Muscle layer of colon (tissue), 2 donors: ENCODE measurements around the gene CCT8.
"Not testable (repeated sequence)": the region's sequence is repeated elsewhere in the genome, so short reads cannot be mapped to it uniquely, and the experiment has no call there.

ENCODE experiments used
- H3K27ac ChIP-seq: one replicate; pipeline ENCODE4 v1.7.0; 2013; ENCODE audit warnings: low read depth, mild to moderate bottlenecking, low read length, moderate library complexity
- H3K27me3 ChIP-seq, 2 donors: one replicate each; pipeline ENCODE4 v1.7.0; 2013; ENCODE audit warnings: low read length in 2 of 2, mild to moderate bottlenecking in 2 of 2; ENCODE audit not compliant: insufficient read depth in 2 of 2, control insufficient read depth in 1 of 2
- H3K36me3 ChIP-seq: one replicate; pipeline ENCODE4 v1.7.0; 2013; ENCODE audit warnings: mild to moderate bottlenecking, low read length; ENCODE audit not compliant: insufficient read depth
- H3K4me1 ChIP-seq: one replicate; pipeline ENCODE4 v1.7.0; 2013; ENCODE audit warnings: mild to moderate bottlenecking, low read length; ENCODE audit not compliant: insufficient read depth
- H3K4me3 ChIP-seq, 2 donors: one replicate each; pipeline ENCODE4 v1.7.0; 2013; ENCODE audit warnings: low read length in 2 of 2, low read depth in 1 of 2, mild to moderate bottlenecking in 1 of 2, moderate library complexity in 1 of 2
- H3K9ac ChIP-seq: one replicate; pipeline ENCODE4 v1.7.0; 2013; ENCODE audit warnings: low read length
- H3K9me3 ChIP-seq: one replicate; pipeline ENCODE4 v1.7.0; 2013; ENCODE audit warnings: mild to moderate bottlenecking, low read length
- donor health status: abdominal sarcoma.
- donor health status: Adenocarcinoma of cecum.

Gene CCT8

DNA sequence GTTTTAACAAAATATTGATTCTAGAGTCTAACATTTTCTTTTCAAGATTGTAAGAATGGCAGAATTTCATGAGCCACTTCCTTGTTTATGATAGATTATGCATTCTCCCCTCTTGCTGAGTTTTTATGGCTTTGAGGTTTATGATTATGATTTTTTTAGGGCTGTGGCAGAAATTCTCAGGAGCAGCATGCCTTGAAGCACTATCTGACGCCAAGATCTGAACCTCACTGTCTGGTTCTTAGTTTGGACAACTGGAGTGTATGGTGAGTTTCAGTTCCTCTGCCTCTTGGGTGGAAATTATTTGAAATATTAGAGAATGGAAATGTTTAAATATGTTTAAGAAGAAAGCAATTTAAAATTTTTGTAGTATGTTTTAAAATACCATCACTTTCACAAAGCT is 38.8 kb downstream of the CCT8 start:
- Histone ChIP-seq H3K4me1 (no peaks in the 10 kb centered on the region), H3K4me3 (no peak overlapping the region), H3K36me3 (peaks cover 83% of the 10 kb centered on the region), H3K9me3 (no peaks in the 10 kb centered on the region), H3K27ac (no peak overlapping the region), H3K9ac (no peak overlapping the region), H3K27me3 (no peaks in the 10 kb centered on the region)

DNA sequence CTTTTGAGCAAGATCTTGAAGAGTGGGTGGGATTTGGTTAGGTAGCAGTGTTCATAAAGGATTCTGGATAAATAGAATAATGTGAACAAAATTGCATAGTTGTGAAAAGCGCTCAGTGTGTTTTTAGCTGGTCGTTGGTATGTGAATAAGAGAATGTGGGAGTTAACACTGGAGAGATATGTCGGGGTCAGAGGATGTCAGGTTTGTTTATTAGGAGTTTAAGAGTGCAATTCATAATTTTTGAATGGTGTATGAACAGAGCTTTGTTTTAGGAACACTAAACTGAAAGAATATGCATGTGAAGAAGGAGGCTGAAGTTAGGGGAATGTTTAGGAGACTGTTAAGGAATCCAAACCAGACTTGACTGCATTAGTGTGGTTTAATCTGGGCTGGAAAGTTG is 39.6 kb downstream of the CCT8 start:
- Histone ChIP-seq H3K27ac (no peak overlapping the region), H3K36me3 (peaks cover 77% of the 10 kb centered on the region)

DNA sequence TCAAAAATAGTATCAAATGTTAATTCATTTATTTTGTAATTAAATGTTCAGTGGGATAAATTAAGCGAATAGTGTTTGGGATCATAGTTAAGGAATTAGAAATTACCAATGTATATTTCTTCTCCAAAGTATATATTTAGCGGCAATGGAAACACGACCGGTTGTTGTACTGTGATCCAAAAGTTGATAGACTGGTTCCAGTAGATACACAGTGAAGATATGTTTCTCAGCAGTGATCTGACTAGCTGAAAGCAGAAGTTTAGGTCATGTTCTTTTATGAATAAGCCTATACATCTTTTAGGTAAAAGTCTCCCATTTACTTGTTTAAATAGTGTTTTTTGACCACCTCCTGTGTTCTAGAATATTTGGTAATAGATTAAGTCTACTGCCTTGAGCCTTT is 40.1 kb downstream of the CCT8 start:
- H3K36me3 ChIP-seq: peaks cover 72% of the 10 kb centered on the region
- H3K4me3 ChIP-seq: no peak overlapping the region
- H3K27ac ChIP-seq: no peak overlapping the region

More for the DNA sequence above, 39.6 kb downstream of the CCT8 start:
- H3K9ac ChIP-seq: no peak overlapping the region
- no peaks in the 10 kb centered on the region for H3K4me1 ChIP-seq
- H3K9me3 ChIP-seq: no peaks in the 10 kb centered on the region
- no peaks in the 10 kb centered on the region for H3K27me3 ChIP-seq
- H3K4me3 ChIP-seq: no peak overlapping the region

DNA sequence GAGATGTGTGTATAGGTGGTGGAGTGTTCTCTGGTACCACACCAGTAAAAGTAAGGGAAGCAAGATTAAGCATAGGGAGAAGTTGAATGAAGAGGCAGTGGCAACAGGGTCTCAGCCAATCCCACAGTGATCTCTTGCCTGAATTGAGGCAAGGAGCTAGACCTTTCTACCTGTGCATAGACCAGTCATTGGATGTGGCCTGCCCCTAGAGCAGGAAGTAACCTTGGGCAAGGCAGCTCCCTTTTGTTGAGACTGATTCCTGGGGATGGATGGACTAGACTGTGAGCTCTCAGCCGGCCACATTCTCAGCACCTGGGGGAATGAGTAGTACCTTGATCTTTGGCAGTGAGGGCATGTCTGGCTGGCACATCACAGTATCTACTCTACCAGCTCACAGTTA is 42.5 kb downstream of the CCT8 start:
- Histone ChIP-seq H3K36me3 (peaks cover 48% of the 10 kb centered on the region), H3K9ac (no peak overlapping the region), H3K27me3 (no peaks in the 10 kb centered on the region), H3K4me1 (peaks cover 2% of the 10 kb centered on the region), H3K4me3 (no peak overlapping the region), H3K27ac (no peak overlapping the region), H3K9me3 (no peaks in the 10 kb centered on the region)

More for the DNA sequence above, 40.1 kb downstream of the CCT8 start:
- Histone ChIP-seq H3K9me3 (no peaks in the 10 kb centered on the region), H3K4me1 (no peaks in the 10 kb centered on the region), H3K27me3 (no peaks in the 10 kb centered on the region), H3K9ac (no peak overlapping the region)

DNA sequence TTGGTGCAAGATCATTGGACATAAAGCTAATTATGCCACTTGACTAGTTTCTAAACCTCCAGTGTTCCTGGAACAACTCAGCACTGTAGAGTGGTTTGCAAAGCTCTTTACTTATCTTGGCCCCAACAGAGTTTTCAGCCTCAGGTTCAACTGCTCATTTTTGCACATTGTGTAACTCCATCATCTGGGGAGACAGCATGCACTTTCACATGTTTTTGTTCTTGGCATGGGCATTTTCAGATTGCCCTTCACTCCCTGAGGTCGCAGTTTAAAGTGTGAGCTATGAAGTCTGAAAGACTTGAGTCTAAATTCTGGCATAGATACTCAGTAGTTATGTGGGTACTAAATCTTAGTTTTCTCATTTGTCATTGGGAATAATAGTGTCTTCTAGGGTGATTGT is 43.9 kb downstream of the CCT8 start:
- peaks cover 41% of the 10 kb centered on the region for H3K36me3 ChIP-seq
- H3K9ac ChIP-seq: no peak overlapping the region
- H3K4me1 ChIP-seq: peaks cover 9% of the 10 kb centered on the region
- no peaks in the 10 kb centered on the region for H3K9me3 ChIP-seq
- no peaks in the 10 kb centered on the region for H3K27me3 ChIP-seq
- H3K27ac ChIP-seq: no peak overlapping the region
- no peak overlapping the region for H3K4me3 ChIP-seq

DNA sequence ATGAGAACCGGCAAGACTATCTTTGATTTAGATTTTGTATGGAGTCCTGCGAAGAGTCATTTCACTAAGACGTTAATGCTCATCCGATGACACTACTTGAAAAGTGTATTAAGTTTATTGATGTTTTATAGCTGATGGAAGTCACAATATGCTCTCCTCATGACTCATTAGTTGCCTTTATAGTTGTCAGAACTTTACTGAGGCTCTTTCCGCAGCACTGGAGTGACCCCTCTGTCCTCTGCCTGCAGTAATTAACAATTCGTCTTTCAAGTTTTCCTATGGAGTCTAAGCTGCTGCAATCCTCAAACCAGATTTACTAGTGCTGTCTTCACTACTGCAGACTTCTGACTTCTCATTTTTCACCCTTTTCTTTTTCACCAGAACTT is 48.1 kb downstream of the CCT8 start:
- peaks cover 9% of the 10 kb centered on the region for H3K4me1 ChIP-seq
- no peaks in the 10 kb centered on the region for H3K27me3 ChIP-seq
- H3K36me3 ChIP-seq: peaks cover 4% of the 10 kb centered on the region
- H3K9ac ChIP-seq: peak overlapping the region; percentile 96
- H3K4me3 ChIP-seq: peak overlapping the region; percentile 53 to 90
- H3K27ac ChIP-seq: peak overlapping the region; percentile 91
- no peaks in the 10 kb centered on the region for H3K9me3 ChIP-seq

DNA sequence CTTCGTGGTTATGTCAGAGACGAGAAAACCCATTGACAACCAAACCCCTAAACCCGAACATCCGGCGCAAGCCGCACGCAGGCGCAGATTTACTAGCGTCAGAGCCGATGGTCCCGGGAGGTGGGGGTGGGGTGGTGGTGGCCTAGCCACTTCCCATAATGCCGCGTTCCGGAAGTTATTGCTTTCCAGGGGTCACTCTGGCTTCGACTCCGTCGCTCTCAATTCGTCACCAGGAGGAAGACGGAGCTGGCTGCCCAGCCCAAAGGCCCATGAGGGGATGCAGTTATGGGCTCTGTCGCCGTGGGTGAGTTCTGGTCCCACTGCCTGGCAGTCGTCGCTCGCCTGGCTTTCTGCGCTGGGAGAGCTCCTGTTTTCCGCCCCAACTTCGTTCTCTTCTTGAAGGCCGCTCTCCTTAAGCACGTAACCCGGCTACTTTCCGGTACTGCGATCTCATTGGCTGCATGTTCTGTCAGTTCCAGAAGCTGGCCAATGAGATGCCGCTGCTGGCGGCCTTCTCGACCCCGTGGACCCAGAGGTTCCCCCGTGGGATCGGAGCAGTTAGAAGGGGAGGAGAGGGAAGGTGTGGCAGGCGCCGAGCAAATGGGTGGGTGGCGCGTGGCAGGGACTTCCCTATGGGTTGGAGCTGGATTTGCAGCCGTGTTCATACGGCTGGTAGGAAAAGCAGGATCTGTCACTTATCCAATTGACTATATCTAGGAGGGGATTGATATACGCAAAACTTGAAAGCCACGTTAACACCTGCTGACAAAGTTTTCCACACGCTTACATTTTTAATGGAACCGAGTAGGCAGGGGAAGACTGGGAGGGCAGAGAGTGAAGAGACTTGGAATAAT is 48.7 kb downstream of the CCT8 start, which contains the start of gene USP16:
Gene USP16, plus strand, starts transcription at position 195 of the 854 bp plus-strand sequence. CDS start 3,246 bp downstream, outside the sequence.
- H3K4me3 ChIP-seq: peak within 1 kb of the TSS; percentile 53 to 90
- H3K9ac ChIP-seq: peak within 1 kb of the TSS; percentile 96
- H3K27ac ChIP-seq: peak within 1 kb of the TSS; percentile 91
- H3K36me3 ChIP-seq: no peaks in the 10 kb centered on the region
- no peaks in the 10 kb centered on the region for H3K27me3 ChIP-seq
- peaks cover 12% of the 10 kb centered on the region for H3K4me1 ChIP-seq
- H3K9me3 ChIP-seq: no peaks in the 10 kb centered on the region

DNA sequence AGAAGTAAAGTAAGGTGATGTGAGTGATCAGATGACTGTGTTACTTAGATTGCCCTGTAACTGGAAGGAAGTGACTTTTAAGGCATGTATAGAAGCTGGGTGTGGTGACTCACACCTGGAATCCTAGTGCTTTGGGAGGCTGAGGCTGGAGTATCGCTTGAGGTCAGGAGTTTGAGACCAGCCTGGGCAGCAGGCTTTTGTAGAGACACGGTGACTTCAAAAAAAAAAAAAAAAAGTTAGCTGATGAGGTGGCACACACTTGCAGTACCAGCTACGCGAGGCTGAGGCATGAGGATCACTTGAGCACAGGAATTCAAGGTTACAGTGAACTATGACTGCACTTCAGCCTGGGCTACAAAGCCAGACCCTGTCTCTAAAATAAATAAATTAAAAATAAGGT is 51.3 kb downstream of the CCT8 start:
- no peak overlapping the region for H3K9ac ChIP-seq

DNA sequence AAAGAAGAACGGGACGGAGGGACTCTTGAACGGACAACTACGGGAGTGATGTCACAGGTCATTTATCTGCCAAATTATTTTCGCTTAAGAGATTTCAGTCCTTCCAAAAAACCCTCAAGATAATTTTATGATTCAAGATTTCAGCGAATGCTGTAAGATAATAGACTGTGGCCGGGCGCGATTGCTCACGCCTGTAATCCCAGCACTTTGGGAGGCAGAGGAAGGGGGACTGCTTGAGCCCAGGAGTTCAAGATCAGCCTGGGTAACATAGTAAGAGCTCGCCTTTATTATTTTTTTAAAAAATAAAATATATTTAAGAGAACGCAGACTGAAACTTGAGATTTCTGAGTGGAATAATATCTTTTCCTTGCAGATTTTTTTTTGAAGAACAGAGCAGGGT is 54.9 kb downstream of the CCT8 start:
- Histone ChIP-seq H3K27me3 (no peaks in the 10 kb centered on the region), H3K36me3 (no peaks in the 10 kb centered on the region), H3K9me3 (no peaks in the 10 kb centered on the region), H3K9ac (peak overlapping the region; percentile 8), H3K27ac (peak overlapping the region; percentile 79), H3K4me1 (peaks cover 17% of the 10 kb centered on the region), H3K4me3 (peak overlapping the region; percentile 66 to 94)

More for the DNA sequence above, 51.3 kb downstream of the CCT8 start:
- Histone ChIP-seq H3K27ac (no peak overlapping the region), H3K9me3 (no peaks in the 10 kb centered on the region), H3K36me3 (no peaks in the 10 kb centered on the region), H3K4me3 (no peak overlapping the region), H3K4me1 (peaks cover 26% of the 10 kb centered on the region), H3K27me3 (no peaks in the 10 kb centered on the region)

DNA sequence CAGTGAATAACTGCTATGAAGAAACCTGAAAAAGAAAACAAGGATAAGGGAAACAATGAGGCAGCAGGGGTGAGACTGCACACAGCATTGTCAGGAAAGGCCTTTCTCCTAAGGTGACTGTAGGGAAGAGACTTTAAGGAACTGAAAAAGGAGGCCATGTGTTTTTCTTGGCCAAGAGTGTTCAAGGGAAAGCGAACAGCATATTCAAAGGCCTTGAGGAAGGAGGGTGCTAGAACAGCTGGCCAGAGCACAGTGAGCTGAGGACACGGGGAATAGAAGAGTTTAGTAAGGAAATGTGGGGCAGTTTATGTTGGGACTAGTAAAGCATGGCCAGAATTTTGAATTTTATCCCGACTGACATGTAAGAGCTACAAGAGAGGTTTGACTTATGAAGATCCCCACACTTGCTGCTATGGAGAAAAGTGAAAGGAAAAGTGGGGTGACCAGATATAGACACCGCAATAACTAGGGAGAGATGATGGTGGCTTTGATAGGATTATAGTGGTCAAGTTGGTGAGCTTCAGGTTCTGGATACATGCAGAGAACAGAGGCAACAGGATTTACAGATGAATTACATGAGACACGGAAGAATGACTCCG is 55.7 kb downstream of the CCT8 start:
- Histone ChIP-seq H3K27me3 (no peaks in the 10 kb centered on the region), H3K9ac (peak overlapping the region; percentile 8), H3K4me1 (peaks cover 17% of the 10 kb centered on the region), H3K36me3 (no peaks in the 10 kb centered on the region), H3K9me3 (no peaks in the 10 kb centered on the region), H3K4me3 (peak overlapping the region in 1 of 2 donors; percentile 94), H3K27ac (no peak overlapping the region)

DNA sequence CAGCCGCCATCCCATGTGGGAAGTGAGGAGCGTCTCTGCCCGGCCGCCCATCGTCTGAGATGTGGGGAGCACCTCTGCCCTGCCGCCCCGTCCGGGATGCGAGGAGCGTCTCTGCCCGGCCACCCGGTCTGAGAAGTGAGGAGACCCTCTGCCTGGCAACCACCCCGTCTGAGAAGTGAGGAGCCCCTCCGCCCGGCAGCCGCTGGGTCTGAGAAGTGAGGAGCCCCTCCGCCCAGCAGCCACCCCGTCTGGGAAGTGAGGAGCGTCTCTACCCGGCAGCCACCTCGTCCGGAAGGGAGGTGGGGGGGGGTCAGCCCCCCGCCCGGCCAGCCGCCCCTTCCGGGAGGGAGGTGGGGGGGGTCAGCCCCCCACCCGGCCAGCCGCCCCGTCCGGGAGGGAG is 62.2 kb downstream of the CCT8 start:
- H3K36me3 ChIP-seq, H3K9ac ChIP-seq, H3K4me3 ChIP-seq, H3K9me3 ChIP-seq, H3K27me3 ChIP-seq, H3K4me1 ChIP-seq, H3K27ac ChIP-seq: not testable (repeated sequence)
